22Rv1 (cell line): Measurements from ENCODE around the gene MLLT3.

Experiments
- H3K27ac ChIP-seq: fragments of 450-650 bp; 2 replicates; pipeline ENCODE4 v1.5.1; 2017
- CTCF ChIP-seq: fragments of 450-650 bp; IDR thresholded peaks from 2 replicates; pipeline ENCODE4 v1.5.1; 2017; ENCODE audit warnings: mild to moderate bottlenecking
- ZFX ChIP-seq: fragments of 450-650 bp; IDR thresholded peaks from 2 replicates; pipeline ENCODE4 v1.6.1; 2017; ENCODE audit warnings: antibody characterized with exemption, borderline replicate concordance

MLLT3 gene

GRCh38 chr9:20319241-20319640 is 303.1 kb downstream of the MLLT3 start:
- H3K27ac ChIP-seq, result no peak overlapping the region
- no peak for TF ChIP-seq ZFX
- no peak for TF ChIP-seq CTCF

- H3K27ac ChIP-seq, result no peak overlapping the region
- TF ChIP-seq CTCF, result no peak
- no peak for TF ChIP-seq ZFX
These were observed 304.6 kb downstream of the MLLT3 start for GRCh38 chr9:20317701-20318100.

- no peak for TF ChIP-seq CTCF
- no peak for TF ChIP-seq ZFX
- no peak overlapping the region for H3K27ac ChIP-seq
These were observed 305.9 kb downstream of the MLLT3 start for GRCh38 chr9:20316372-20316771.

- TF ChIP-seq CTCF (no peak), ZFX (no peak)
- no peak overlapping the region for H3K27ac ChIP-seq
These were observed 306.6 kb downstream of the MLLT3 start for GRCh38 chr9:20315677-20316076.

GRCh38 chr9:20314981-20315380 is 307.3 kb downstream of the MLLT3 start:
- TF ChIP-seq CTCF (no peak), ZFX (no peak)

GRCh38 chr9:20313415-20313814 is 308.9 kb downstream of the MLLT3 start:
- H3K27ac ChIP-seq, result no peak overlapping the region
- TF ChIP-seq ZFX (no peak), CTCF (no peak)

More at GRCh38 chr9:20314981-20315380, 307.3 kb downstream of the MLLT3 start:
- no peak overlapping the region for H3K27ac ChIP-seq

- TF ChIP-seq CTCF, result no peak
- TF ChIP-seq ZFX, result no peak
- H3K27ac ChIP-seq, result no peak overlapping the region
These were observed 309.6 kb downstream of the MLLT3 start for GRCh38 chr9:20312732-20313131.
